ENCODE results near the gene AMPD1.
A peak's percentile ranks its signal among the peaks of the same experiment; 100 is the strongest.

The AMPD1 gene

DNA sequence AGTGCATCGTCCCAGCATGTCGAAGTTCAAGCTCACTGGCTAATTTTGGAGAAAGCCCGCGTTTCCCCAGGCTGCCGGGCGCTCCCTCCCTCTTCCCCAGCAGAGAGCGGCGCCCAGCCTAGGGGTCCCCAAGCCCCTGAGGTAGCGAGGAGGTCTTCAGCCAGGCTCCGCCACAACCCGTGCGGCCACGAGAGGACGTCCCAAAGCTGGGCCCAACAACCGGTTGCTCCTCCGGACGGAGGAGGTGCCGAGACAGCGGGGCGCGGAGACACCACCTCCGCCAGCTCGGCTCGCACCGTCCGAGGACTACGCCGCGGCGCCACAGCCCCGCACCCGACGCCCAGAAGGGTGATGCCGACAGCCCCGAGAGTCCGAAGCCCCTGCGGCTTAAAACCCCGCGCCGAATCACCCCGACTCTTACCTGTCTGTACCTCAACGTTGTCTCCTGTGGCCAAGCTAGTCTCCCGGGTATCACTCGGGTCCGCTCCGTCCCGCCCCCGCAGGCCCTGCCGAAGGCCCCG lies 25.7 kb downstream of the AMPD1 start, which contains the start of gene DENND2C:
Gene DENND2C, minus strand, starts transcription at position 488 of the 521 bp plus-strand sequence. CDS start 44,065 bp downstream, outside the sequence.
- no peaks in the 10 kb centered on the region for H3K4me1 ChIP-seq (ENCODE audit: control insufficient read depth, insufficient read depth, low read length)
- H3K36me3 ChIP-seq (ENCODE audit: control insufficient read depth, insufficient read depth, low read length), result no peaks in the 10 kb centered on the region
- H3K9me3 ChIP-seq (ENCODE audit: control insufficient read depth, low read length), result no peaks in the 10 kb centered on the region
- peak within 1 kb of the TSS; percentile 57 for H3K4me3 ChIP-seq (ENCODE audit: low read length)
- peak within 1 kb of the TSS; percentile 68 for H3K9ac ChIP-seq (ENCODE audit: low read length)
- H3K27me3 ChIP-seq (ENCODE audit: control insufficient read depth, insufficient read depth, low read length), result no peaks in the 10 kb centered on the region

DNA sequence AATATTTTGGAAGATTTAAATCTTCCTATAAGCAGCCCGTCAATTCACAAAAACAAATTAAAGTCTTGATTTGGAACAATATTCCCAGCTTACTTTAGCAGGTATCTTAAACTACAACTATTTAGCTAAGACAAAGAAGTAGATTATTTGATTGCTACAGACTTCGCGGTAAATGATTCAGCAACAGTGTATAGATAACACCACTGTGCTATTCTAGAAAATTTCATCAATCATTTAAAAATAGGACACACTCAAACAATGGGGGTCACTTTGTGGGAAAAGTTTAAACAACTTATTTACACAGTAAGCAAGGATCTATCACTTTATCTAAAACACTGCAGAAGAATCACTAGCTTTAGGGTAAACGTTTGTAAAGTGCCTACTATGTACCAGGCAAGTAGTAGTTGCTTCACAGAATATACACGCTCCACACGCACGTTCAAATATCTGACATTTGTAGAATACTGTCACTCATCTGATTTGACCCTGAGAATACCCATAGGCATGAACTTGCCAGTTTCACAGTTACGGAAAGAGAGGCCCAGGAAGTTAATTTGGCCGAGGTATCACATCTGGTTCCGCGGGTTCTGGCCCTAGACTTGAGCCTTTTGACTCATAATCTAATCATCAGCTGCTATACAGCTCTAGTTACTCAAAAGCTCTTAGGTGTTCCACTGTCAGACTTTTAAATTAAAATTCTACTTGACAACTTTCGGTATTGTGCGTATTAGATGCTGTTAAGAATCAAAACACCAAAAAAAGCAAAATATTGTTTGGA lies 26.4 kb downstream of the AMPD1 start:
- Histone ChIP-seq H3K27me3 (ENCODE audit: control insufficient read depth, insufficient read depth, low read length) (no peaks in the 10 kb centered on the region), H3K4me3 (ENCODE audit: low read length) (peak overlapping the region; percentile 57), H3K9me3 (ENCODE audit: control insufficient read depth, low read length) (no peaks in the 10 kb centered on the region), H3K9ac (ENCODE audit: low read length) (peak overlapping the region; percentile 68), H3K4me1 (ENCODE audit: control insufficient read depth, insufficient read depth, low read length) (no peaks in the 10 kb centered on the region), H3K36me3 (ENCODE audit: control insufficient read depth, insufficient read depth, low read length) (no peaks in the 10 kb centered on the region)

DNA sequence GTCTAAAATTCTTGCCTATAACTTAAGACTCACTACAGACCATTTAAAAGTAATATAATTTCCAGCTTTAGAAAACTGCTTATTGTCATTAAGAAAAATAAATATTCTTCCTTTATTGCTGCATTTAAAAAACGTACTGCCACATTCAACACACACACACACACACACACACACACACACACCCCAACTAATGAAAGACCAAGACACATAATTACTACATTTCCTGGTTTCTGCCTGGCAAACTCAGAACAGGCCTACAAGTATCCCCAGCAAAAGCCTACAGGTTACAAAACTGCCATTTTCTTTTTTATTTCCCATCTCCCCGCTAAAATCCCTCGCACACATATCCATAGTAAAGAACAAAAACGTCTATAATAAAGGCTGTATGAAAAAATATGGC lies 27.0 kb downstream of the AMPD1 start:
- Histone ChIP-seq H3K4me1 (ENCODE audit: control insufficient read depth, insufficient read depth, low read length) (no peaks in the 10 kb centered on the region), H3K27me3 (ENCODE audit: control insufficient read depth, insufficient read depth, low read length) (no peaks in the 10 kb centered on the region), H3K9ac (ENCODE audit: low read length) (no peak overlapping the region), H3K36me3 (ENCODE audit: control insufficient read depth, insufficient read depth, low read length) (no peaks in the 10 kb centered on the region), H3K9me3 (ENCODE audit: control insufficient read depth, low read length) (no peaks in the 10 kb centered on the region), H3K4me3 (ENCODE audit: low read length) (no peak overlapping the region)

DNA sequence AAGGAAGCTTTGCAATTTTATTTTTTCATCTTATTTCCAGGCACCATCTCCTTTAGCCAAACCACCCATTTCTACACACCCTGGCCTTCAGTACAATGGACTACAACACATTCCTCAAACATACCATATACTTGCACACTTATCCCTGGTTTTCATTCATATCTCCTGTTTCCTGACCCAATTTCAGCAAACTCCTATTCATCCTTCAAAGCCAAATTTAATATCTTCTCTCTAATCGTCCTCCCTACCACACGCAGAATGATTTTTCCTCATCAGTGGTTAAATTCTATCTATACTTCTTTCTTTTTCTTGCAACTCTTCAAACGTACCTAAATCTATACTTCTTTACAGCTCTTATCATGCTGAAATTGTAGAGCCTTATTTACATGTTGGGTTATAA lies 28.4 kb downstream of the AMPD1 start:
- Histone ChIP-seq H3K27me3 (ENCODE audit: control insufficient read depth, insufficient read depth, low read length) (no peaks in the 10 kb centered on the region), H3K9me3 (ENCODE audit: control insufficient read depth, low read length) (no peaks in the 10 kb centered on the region), H3K4me1 (ENCODE audit: control insufficient read depth, insufficient read depth, low read length) (no peaks in the 10 kb centered on the region), H3K36me3 (ENCODE audit: control insufficient read depth, insufficient read depth, low read length) (no peaks in the 10 kb centered on the region), H3K9ac (ENCODE audit: low read length) (no peak overlapping the region), H3K4me3 (ENCODE audit: low read length) (no peak overlapping the region)

DNA sequence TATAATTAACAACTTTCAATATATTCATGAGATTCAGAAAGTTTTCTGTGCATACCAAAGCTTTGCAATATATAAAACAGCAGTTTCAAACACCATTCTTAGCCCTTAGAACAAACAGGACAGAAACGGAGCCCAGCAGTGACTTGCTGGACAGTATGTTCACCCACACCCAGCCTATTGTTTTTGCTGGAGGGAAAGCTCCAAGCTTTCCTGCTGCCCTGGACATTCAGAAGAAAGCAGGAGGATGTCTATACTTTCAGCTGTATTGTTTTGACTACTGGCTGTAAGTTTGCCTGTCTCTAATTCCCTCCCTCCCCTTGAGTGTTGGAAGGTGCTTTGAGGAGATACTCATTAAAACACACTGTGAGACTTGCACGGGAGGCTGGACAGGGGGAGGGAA lies 35.1 kb downstream of the AMPD1 start:
- Histone ChIP-seq H3K27me3 (ENCODE audit: control insufficient read depth, insufficient read depth, low read length) (no peaks in the 10 kb centered on the region), H3K4me1 (ENCODE audit: control insufficient read depth, insufficient read depth, low read length) (no peaks in the 10 kb centered on the region), H3K9ac (ENCODE audit: low read length) (no peak overlapping the region), H3K36me3 (ENCODE audit: control insufficient read depth, insufficient read depth, low read length) (no peaks in the 10 kb centered on the region), H3K9me3 (ENCODE audit: control insufficient read depth, low read length) (no peaks in the 10 kb centered on the region), H3K4me3 (ENCODE audit: low read length) (no peak overlapping the region)

DNA sequence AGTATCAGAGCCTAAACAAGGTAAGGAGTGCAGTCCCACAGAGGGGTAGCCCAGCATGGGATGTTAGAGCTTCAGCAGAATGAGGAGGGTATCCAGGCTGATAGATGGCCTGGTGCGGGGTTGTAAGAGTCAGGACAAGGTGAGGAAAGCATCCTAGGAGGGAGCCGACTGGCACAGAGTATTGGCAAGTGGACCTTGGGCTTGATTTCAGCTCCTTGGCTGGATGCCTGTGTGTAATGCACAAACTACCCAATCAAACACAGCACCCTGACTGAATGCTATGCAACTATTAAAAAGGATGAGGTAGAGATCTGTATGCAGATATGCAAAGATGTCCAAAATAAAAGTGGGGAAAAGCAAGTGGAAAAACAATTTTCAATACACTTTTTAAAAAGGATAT lies 43.5 kb downstream of the AMPD1 start:
- Histone ChIP-seq H3K36me3 (ENCODE audit: control insufficient read depth, insufficient read depth, low read length) (no peaks in the 10 kb centered on the region), H3K4me1 (ENCODE audit: control insufficient read depth, insufficient read depth, low read length) (no peaks in the 10 kb centered on the region), H3K9me3 (ENCODE audit: control insufficient read depth, low read length) (no peaks in the 10 kb centered on the region), H3K4me3 (ENCODE audit: low read length) (no peak overlapping the region), H3K9ac (ENCODE audit: low read length) (no peak overlapping the region), H3K27me3 (ENCODE audit: control insufficient read depth, insufficient read depth, low read length) (no peaks in the 10 kb centered on the region)

DNA sequence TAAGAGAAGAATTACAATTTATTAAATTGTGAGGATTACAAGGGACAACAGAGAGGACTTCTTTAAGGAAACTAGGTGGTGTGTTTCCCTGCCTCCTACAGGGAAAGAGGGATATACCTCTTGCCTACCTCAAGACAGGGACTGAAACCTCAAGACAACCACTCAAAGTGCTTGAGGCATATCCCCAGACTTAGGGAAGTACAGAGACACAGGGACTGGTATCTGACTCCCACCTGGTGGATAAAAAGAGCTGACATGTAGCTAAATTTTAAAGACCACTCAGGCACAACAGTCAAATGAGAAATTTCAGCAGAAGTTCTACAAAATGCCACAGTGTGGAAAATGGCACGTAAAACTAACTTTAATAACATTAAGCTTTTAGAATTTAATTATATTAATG lies 46.8 kb downstream of the AMPD1 start:
- Histone ChIP-seq H3K4me3 (ENCODE audit: low read length) (no peak overlapping the region), H3K36me3 (ENCODE audit: control insufficient read depth, insufficient read depth, low read length) (no peaks in the 10 kb centered on the region), H3K9me3 (ENCODE audit: control insufficient read depth, low read length) (no peaks in the 10 kb centered on the region), H3K9ac (ENCODE audit: low read length) (no peak overlapping the region), H3K4me1 (ENCODE audit: control insufficient read depth, insufficient read depth, low read length) (no peaks in the 10 kb centered on the region), H3K27me3 (ENCODE audit: control insufficient read depth, insufficient read depth, low read length) (no peaks in the 10 kb centered on the region)

DNA sequence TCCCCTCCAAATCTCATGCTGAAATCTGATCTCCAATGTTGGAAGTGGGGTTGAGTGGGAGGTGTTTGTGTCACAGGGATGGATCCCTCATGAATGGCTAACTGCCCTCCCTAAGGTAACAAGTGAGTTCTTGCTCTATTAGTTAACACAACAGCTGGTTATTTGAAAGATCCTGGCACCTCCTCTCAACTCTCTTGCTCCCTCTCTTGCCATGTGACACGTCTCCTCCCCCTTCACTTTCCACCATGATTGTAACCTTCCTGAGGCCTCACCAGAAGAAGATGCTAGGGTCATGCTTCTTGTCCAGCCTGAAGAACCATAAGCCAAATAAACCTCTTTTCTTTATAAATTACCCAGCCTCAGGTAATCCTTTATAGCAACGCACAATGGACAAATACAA lies 54.0 kb downstream of the AMPD1 start:
- H3K4me1 ChIP-seq (ENCODE audit: control insufficient read depth, insufficient read depth, low read length), result no peaks in the 10 kb centered on the region

DNA sequence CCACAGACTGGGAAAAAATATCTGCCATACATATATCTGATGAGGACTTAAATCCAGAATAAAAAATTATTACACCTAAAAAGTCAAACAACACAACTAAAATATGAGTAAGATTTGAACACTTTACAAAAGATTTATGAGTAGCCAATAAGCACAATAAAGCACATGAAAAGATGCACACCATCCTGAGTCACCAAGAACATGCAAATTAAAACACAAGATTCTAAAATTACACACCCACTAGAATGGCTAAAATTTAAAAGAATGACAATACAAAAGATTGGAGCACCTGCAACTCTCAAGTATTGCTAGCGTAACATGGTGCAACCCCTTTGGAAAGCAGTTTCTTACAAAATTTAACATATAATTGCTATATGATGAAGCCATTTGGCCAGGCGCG lies 56.4 kb downstream of the AMPD1 start:
- Histone ChIP-seq H3K9me3 (ENCODE audit: control insufficient read depth, low read length) (no peaks in the 10 kb centered on the region), H3K4me3 (ENCODE audit: low read length) (no peak overlapping the region), H3K4me1 (ENCODE audit: control insufficient read depth, insufficient read depth, low read length) (no peaks in the 10 kb centered on the region), H3K9ac (ENCODE audit: low read length) (no peak overlapping the region), H3K36me3 (ENCODE audit: control insufficient read depth, insufficient read depth, low read length) (no peaks in the 10 kb centered on the region), H3K27me3 (ENCODE audit: control insufficient read depth, insufficient read depth, low read length) (no peaks in the 10 kb centered on the region)

More for the DNA sequence above, 54.0 kb downstream of the AMPD1 start:
- no peaks in the 10 kb centered on the region for H3K36me3 ChIP-seq (ENCODE audit: control insufficient read depth, insufficient read depth, low read length)
- H3K4me3 ChIP-seq (ENCODE audit: low read length), result no peak overlapping the region
- H3K9ac ChIP-seq (ENCODE audit: low read length), result no peak overlapping the region
- no peaks in the 10 kb centered on the region for H3K27me3 ChIP-seq (ENCODE audit: control insufficient read depth, insufficient read depth, low read length)
- H3K9me3 ChIP-seq (ENCODE audit: control insufficient read depth, low read length), result no peaks in the 10 kb centered on the region

DNA sequence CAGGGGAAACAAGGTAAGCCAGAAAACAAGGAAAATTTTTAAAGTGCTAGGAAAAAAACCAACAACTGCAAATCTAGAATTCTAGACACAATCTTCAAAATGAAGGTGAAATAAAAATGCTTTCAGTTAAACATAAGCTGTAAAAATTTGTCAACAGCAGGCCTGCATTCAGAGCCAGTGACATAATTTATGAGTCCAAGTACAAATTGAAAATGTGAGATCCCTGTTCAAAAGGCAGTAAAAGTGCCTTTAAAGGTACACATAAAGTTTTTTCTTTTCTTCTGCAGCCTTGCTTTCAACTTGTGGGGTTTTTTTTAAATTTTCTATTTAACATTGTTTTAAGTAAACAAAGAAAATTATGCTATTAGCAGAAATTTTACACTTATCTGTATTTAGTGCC lies 62.9 kb downstream of the AMPD1 start:
- no peak overlapping the region for H3K9ac ChIP-seq (ENCODE audit: low read length)
- no peaks in the 10 kb centered on the region for H3K9me3 ChIP-seq (ENCODE audit: control insufficient read depth, low read length)
- H3K36me3 ChIP-seq (ENCODE audit: control insufficient read depth, insufficient read depth, low read length), result no peaks in the 10 kb centered on the region
- no peaks in the 10 kb centered on the region for H3K27me3 ChIP-seq (ENCODE audit: control insufficient read depth, insufficient read depth, low read length)
- no peaks in the 10 kb centered on the region for H3K4me1 ChIP-seq (ENCODE audit: control insufficient read depth, insufficient read depth, low read length)
- no peak overlapping the region for H3K4me3 ChIP-seq (ENCODE audit: low read length)

DNA sequence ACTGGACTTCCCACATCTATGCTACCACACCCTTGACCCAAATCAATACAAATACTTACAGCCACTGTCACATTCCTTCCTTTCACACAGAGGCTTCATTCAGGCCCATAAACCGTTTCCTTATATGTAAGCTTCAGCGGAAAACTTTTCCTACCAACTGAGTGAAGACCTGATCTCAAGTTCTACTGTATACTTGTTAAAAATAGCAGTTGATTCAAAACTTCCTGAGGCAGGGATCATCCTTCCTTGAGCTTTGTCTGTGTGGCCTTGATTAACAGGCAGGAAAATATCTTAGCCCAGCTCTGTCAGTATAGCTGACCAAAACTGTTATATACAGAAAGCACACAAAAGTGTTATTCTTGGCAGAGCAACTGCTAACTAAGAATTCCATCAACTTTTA lies 68.2 kb downstream of the AMPD1 start:
- no peak overlapping the region for H3K9ac ChIP-seq (ENCODE audit: low read length)
- no peaks in the 10 kb centered on the region for H3K36me3 ChIP-seq (ENCODE audit: control insufficient read depth, insufficient read depth, low read length)
- H3K27me3 ChIP-seq (ENCODE audit: control insufficient read depth, insufficient read depth, low read length), result no peaks in the 10 kb centered on the region
- no peak overlapping the region for H3K4me3 ChIP-seq (ENCODE audit: low read length)
- no peaks in the 10 kb centered on the region for H3K4me1 ChIP-seq (ENCODE audit: control insufficient read depth, insufficient read depth, low read length)
- H3K9me3 ChIP-seq (ENCODE audit: control insufficient read depth, low read length), result no peaks in the 10 kb centered on the region

DNA sequence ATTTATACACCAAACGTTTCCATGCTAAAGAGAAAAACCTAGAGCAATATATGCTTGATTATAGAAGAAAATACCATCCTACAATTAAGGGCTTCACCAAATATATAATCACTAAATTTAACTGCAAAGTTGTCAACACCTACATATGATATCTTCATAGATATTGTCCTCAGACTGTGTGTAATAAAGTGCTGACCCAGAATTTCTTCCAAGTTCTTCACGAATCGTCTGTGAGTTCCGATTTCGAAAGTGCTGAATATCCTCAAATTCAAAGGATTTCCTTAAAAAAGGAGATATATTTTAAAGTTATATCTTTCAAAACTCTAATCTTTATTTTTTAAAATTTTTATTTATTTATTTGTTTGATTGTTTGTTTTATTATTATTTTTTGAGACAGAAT lies 72.0 kb downstream of the AMPD1 start:
- Histone ChIP-seq H3K4me3 (ENCODE audit: low read length) (no peak overlapping the region), H3K9ac (ENCODE audit: low read length) (no peak overlapping the region), H3K9me3 (ENCODE audit: control insufficient read depth, low read length) (no peaks in the 10 kb centered on the region), H3K36me3 (ENCODE audit: control insufficient read depth, insufficient read depth, low read length) (no peaks in the 10 kb centered on the region), H3K27me3 (ENCODE audit: control insufficient read depth, insufficient read depth, low read length) (no peaks in the 10 kb centered on the region), H3K4me1 (ENCODE audit: control insufficient read depth, insufficient read depth, low read length) (no peaks in the 10 kb centered on the region)

Data from mucosa of stomach (tissue), 1 donor.